K562 (cell line): ENCODE data around the gene ZNF180. TPM values are rescaled to one million over a fixed set of nuclear protein-coding genes. Genes with fewer than 3 reads are reported as not detected.

ENCODE experiments used
- ERF ChIP-seq: fragments of 450-650 bp; formaldehyde crosslinking; IDR thresholded peaks from 2 replicates; pipeline ENCODE4 v1.4.0; 2020; ENCODE audit warnings: mild to moderate bottlenecking, mixed read lengths
- ESRRA ChIP-seq: fragments of 450-650 bp; IDR thresholded peaks from 2 replicates; pipeline ENCODE4 v1.6.1; 2014; ENCODE audit warnings: low read depth, mild to moderate bottlenecking, moderate library complexity, borderline replicate concordance
- FOXJ2 ChIP-seq: fragments of 200-800 bp; sonication (Bioruptor generic); IDR thresholded peaks from 2 replicates; pipeline ENCODE4 v1.6.1; 2016; ENCODE audit warnings: missing genetic modification characterization, missing compliant biosample characterization
- GABPA ChIP-seq: fragments of 200-800 bp; sonication (Bioruptor generic); conservative IDR thresholded peaks from 2 replicates; pipeline ENCODE4 v1.6.1; 2016; ENCODE audit warnings: low read depth, missing genetic modification characterization, missing compliant biosample characterization
- JUND ChIP-seq, 2 experiments: IDR thresholded peaks; 2 replicates in 1 of 2; 3 replicates in 1 of 2; pipeline ENCODE4 v1.6.1; 2011; ENCODE audit warnings: borderline replicate concordance in 2 of 2, low read depth in 2 of 2, low read length in 2 of 2, improper control_type of control experiment in 1 of 2, missing biosample characterization in 1 of 2, missing genetic modification characterization in 1 of 2, missing genetic modification reagents in 1 of 2
- KLF10 ChIP-seq: fragments of 250-450 bp; sonication (Bioruptor Pico); IDR thresholded peaks from 2 replicates; pipeline ENCODE4 v1.6.1; 2021; ENCODE audit warnings: matching md5 sums
- MXI1 ChIP-seq: IDR thresholded peaks from 2 replicates; pipeline ENCODE4 v1.6.1; 2011; ENCODE audit warnings: low read depth, mild to moderate bottlenecking, improper control_type of control experiment, low read length
- TARDBP ChIP-seq: fragments of 450-650 bp; IDR thresholded peaks from 2 replicates; pipeline ENCODE4 v1.6.1; 2016
- USF1 ChIP-seq: sonication (generic); formaldehyde crosslinking; IDR thresholded peaks from 2 replicates; pipeline ENCODE4 v1.9.0; 2022; ENCODE audit warnings: mild to moderate bottlenecking, missing genetic modification reagents
- polyA plus RNA-seq, 8 experiments: library from polyadenylated mRNA; depleted of rRNA in 4 of 8; stranded (reverse) in 5 of 8; unstranded in 3 of 8; fragments of >200 nt; fragmentation: Nextera tagmentation in 2 of 8; fragmentation: Illumina TruSeq in 1 of 8; extraction: Ambion mirVana in 2 of 8; extraction: Trizol in 1 of 8; gene quantifications; 2 replicates each; pipeline versions ENCODE4 v1.2.1 to v1.2.3, GENCODE V29; 2011 to 2014; ENCODE audit warnings: inconsistent platforms in 1 of 8, missing spikeins in 1 of 8
- total RNA-seq, 7 experiments: library from RNA; depleted of rRNA in 6 of 7; stranded (reverse); fragments of >200 nt in 6 of 7; fragmentation: Illumina TruSeq in 2 of 7; extraction: Trizol in 2 of 7; gene quantifications; 2 replicates each; pipeline versions ENCODE4 v1.2.1 to v1.2.3, GENCODE V29; 2011 to 2021; ENCODE audit warnings: low replicate concordance in 1 of 7
- TF ChIP-seq, protein P1 (sequence below): fragments of 450-650 bp; formaldehyde crosslinking; IDR thresholded peaks from 2 replicates; pipeline ENCODE4 v1.4.0; 2020; ENCODE audit warnings: mild to moderate bottlenecking, mixed read lengths
- TF ChIP-seq, protein P2 (sequence below): fragments of 450-650 bp; IDR thresholded peaks from 2 replicates; pipeline ENCODE4 v1.7.0; 2016; ENCODE audit warnings: borderline replicate concordance

The ZNF180 gene
- total and polyA plus RNA-seq, 9 of the 15 experiments (the other 6 are each of a cell fraction or from before 2014, with no cell fraction given): 1.8 to 8.7 (median 5.9) TPM

DNA sequence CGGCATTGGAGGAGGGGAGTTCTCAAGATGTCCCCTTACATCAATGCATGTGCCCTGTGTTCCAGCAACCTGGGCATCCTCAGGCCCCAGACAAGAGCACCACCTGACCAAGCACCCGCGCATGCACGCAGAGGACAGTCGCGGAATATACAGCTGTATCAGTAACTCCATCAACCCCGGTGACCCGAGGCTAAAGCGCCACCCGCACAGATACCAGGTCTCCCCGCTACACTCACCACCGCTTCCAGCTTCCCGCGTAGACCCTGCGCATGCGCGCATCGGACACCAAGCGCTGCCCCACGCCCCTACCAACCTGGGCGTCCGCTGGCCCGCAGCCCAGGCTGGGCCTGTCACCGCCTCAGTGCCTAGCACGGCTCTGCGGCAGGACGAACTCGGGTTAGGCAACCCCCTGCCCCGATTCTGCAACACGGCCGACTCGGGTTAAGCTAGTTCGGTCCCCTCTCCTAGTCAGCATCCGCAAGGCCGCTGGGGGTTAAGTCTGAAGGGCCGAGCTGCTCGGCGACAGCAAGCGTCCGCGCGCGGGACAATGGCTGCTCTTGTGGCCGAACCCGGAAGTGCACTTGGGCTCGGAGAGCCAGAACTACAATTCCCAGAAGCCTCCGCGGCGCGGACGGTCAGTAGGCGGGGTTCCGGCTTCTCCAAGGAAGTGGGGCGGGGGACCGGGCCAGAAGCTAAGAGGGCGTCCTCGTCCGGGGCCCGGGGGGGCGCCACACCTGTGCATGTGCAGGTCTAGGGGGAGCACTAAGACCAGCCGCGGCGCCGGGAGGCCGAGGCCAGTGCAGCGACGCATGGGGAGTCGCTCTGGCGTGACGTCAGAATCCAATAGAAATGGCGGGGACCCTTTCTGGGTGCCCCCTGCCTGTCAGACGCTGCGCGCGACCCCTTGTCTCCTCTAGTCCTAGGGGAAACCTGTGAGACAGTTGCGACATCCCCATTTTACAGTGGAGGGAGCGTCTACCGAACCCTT is at the start of gene ZNF180 (continued):
- TF ChIP-seq, protein P1, sequence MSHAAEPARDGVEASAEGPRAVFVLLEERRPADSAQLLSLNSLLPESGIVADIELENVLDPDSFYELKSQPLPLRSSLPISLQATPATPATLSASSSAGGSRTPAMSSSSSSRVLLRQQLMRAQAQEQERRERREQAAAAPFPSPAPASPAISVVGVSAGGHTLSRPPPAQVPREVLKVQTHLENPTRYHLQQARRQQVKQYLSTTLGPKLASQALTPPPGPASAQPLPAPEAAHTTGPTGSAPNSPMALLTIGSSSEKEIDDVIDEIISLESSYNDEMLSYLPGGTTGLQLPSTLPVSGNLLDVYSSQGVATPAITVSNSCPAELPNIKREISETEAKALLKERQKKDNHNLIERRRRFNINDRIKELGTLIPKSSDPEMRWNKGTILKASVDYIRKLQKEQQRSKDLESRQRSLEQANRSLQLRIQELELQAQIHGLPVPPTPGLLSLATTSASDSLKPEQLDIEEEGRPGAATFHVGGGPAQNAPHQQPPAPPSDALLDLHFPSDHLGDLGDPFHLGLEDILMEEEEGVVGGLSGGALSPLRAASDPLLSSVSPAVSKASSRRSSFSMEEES (CRISPR knock-in tag): no peak
- TF ChIP-seq USF1 (CRISPR knock-in tag): no peak; the same call in 1 of the 2 replicates
- TF ChIP-seq MXI1: no peak; the same call in 1 of the 2 replicates
- no peak for TF ChIP-seq ERF (CRISPR knock-in tag)
- no peak for TF ChIP-seq FOXJ2 (tag)
- TF ChIP-seq GABPA: peak; percentile 97
- TF ChIP-seq, protein P2, sequence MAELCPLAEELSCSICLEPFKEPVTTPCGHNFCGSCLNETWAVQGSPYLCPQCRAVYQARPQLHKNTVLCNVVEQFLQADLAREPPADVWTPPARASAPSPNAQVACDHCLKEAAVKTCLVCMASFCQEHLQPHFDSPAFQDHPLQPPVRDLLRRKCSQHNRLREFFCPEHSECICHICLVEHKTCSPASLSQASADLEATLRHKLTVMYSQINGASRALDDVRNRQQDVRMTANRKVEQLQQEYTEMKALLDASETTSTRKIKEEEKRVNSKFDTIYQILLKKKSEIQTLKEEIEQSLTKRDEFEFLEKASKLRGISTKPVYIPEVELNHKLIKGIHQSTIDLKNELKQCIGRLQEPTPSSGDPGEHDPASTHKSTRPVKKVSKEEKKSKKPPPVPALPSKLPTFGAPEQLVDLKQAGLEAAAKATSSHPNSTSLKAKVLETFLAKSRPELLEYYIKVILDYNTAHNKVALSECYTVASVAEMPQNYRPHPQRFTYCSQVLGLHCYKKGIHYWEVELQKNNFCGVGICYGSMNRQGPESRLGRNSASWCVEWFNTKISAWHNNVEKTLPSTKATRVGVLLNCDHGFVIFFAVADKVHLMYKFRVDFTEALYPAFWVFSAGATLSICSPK: no peak
- TF ChIP-seq KLF10 (CRISPR knock-in tag): no peak
- TF ChIP-seq ESRRA: peak; percentile 71
- TF ChIP-seq TARDBP: no peak
- TF ChIP-seq JUND (IDR thresholded peaks at IDR 0.05; ENCODE audit: borderline replicate concordance, low read depth, low read length): peak; percentile 37
- TF ChIP-seq JUND (tag; IDR thresholded peaks at IDR 0.05; ENCODE audit: borderline replicate concordance, low read depth, low read length): no peak; the same call in 2 of the 3 replicates
